Common myeloid progenitor, CD34-positive (primary cell): ENCODE data around the gene TENM3.

Experiments
- CTCF ChIA-PET: fragments of 350-600 bp; sonication (Branson Sonifier 250); formaldehyde crosslinking; loops from one replicate; lab custom pipeline; 2021; ENCODE audit warnings: antibody characterized with exemption; lab: Charles Lee
- POLR2A ChIA-PET: fragments of 350-600 bp; sonication (Branson Sonifier 250); formaldehyde crosslinking; loops from one replicate; lab custom pipeline; 2021; ENCODE audit warnings: antibody characterized with exemption; lab: Charles Lee
- DNase-seq, 3 donors: peaks; one replicate each; pipeline versions ENCODE4 v3.0.0 to v3.0.0-alpha.2; 2013
- H3K27ac ChIP-seq, 2 experiments: 1 replicate in 1 of 2; 2 replicates in 1 of 2; pipeline ENCODE4 v1.7.0; 2013; ENCODE audit warnings: inconsistent platforms in 2 of 2, low read length in 2 of 2, mild to moderate bottlenecking in 2 of 2, low read depth in 1 of 2, moderate library complexity in 1 of 2; ENCODE audit not compliant: severe bottlenecking in 2 of 2, insufficient read depth in 1 of 2, poor library complexity in 1 of 2
- H3K27me3 ChIP-seq, 5 experiments: replicated peaks in 2 of 5; 1 replicate in 3 of 5; 2 replicates in 2 of 5; pipeline versions ENCODE4 v1.6.1 to v1.7.0; 2013; ENCODE audit warnings: low read length in 4 of 5, mild to moderate bottlenecking in 2 of 5, moderate library complexity in 2 of 5, inconsistent platforms in 1 of 5; ENCODE audit not compliant: insufficient read depth in 5 of 5, control insufficient read depth in 4 of 5
- H3K36me3 ChIP-seq, 4 experiments: 1 replicate in 2 of 4; 2 replicates in 2 of 4; pipeline versions ENCODE4 v1.6.1 to v1.7.0; 2013; ENCODE audit warnings: low read length in 3 of 4, control low read depth in 1 of 4, mild to moderate bottlenecking in 1 of 4; ENCODE audit not compliant: control insufficient read depth in 4 of 4, insufficient read depth in 4 of 4
- H3K4me1 ChIP-seq, 4 experiments: 1 replicate in 3 of 4; 2 replicates in 1 of 4; pipeline versions ENCODE4 v1.6.1 to v1.7.1; 2013; ENCODE audit warnings: low read length in 3 of 4, mild to moderate bottlenecking in 3 of 4, control low read depth in 1 of 4, inconsistent platforms in 1 of 4, moderate library complexity in 1 of 4; ENCODE audit not compliant: control insufficient read depth in 4 of 4, insufficient read depth in 4 of 4; ENCODE audit errors: control extremely low read depth in 1 of 4
- H3K4me3 ChIP-seq, 7 experiments: 1 replicate in 4 of 7; 2 replicates in 3 of 7; pipeline versions ENCODE4 v1.5.1 to v1.7.0; 2013; ENCODE audit warnings: mild to moderate bottlenecking in 7 of 7, low read length in 6 of 7, moderate library complexity in 6 of 7, inconsistent platforms in 2 of 7, low read depth in 2 of 7, control low read depth in 1 of 7; ENCODE audit not compliant: insufficient read depth in 4 of 7, control insufficient read depth in 1 of 7; ENCODE audit errors: extremely low read depth in 1 of 7
- H3K9me3 ChIP-seq, 5 experiments: 1 replicate in 4 of 5; 2 replicates in 1 of 5; pipeline versions ENCODE4 v1.6.1 to v1.7.1; 2013; ENCODE audit warnings: low read length in 4 of 5, mild to moderate bottlenecking in 2 of 5, inconsistent platforms in 1 of 5, low read depth in 1 of 5, moderate library complexity in 1 of 5; ENCODE audit not compliant: control insufficient read depth in 4 of 5, insufficient read depth in 2 of 5; ENCODE audit errors: control extremely low read depth in 1 of 5
- WGBS: methylation state at CpG from one replicate; pipeline ENCODE4 v1.1.5; 2013; ENCODE audit not compliant: insufficient coverage; 5-methylcytosine and 5-hydroxymethylcytosine counted together

TENM3 gene

GRCh38 chr4:182435401-182435800, 192.2 kb downstream of the TENM3 start:
- ChIA-PET POLR2A (no interaction called here), CTCF (no interaction called here)
- H3K9me3 ChIP-seq, result no peaks in the 10 kb centered on the region
- H3K4me1 ChIP-seq, result no peaks in the 10 kb centered on the region
- DNase-seq, result no peak
- no peak overlapping the region for H3K27ac ChIP-seq
- H3K27me3 ChIP-seq, result peaks cover 0 to 7% (median 3%) of the 10 kb centered on the region in 5 experiments
- H3K4me3 ChIP-seq, result no peak overlapping the region
- 81% methylated on average over 4 of the region's 4 CpGs for WGBS
- H3K36me3 ChIP-seq, result no peaks in the 10 kb centered on the region

GRCh38 chr4:182443070-182443469, 199.9 kb downstream of the TENM3 start:
- H3K27me3 ChIP-seq, result peaks cover 9 to 36% (median 18%) of the 10 kb centered on the region in 5 experiments
- ChIA-PET POLR2A (no interaction called here), CTCF (no interaction called here)
- no peak overlapping the region for H3K4me3 ChIP-seq
- H3K36me3 ChIP-seq, result no peaks in the 10 kb centered on the region
- no peaks in the 10 kb centered on the region for H3K9me3 ChIP-seq
- DNase-seq, result no peak
- no peak overlapping the region for H3K27ac ChIP-seq
- H3K4me1 ChIP-seq, result peaks cover 0 to 2% (median 1%) of the 10 kb centered on the region in 4 experiments

- peak overlapping the region in 3 of 7 experiments; percentile 11 to 62 (median 59) for H3K4me3 ChIP-seq
- H3K36me3 ChIP-seq, result no peaks in the 10 kb centered on the region
- H3K27me3 ChIP-seq, result peaks cover 17 to 76% (median 42%) of the 10 kb centered on the region in 5 experiments
- no peaks in the 10 kb centered on the region for H3K9me3 ChIP-seq
- no peak overlapping the region for H3K27ac ChIP-seq
- DNase-seq, result peak in 2 of 3 donors; percentile 10 to 16
- ChIA-PET CTCF (no interaction called here), POLR2A (no interaction called here)
- 8% methylated on average over 15 of the region's 25 CpGs for WGBS
- peaks cover 4 to 18% (median 13%) of the 10 kb centered on the region in 4 experiments for H3K4me1 ChIP-seq
These were observed 204.6 kb downstream of the TENM3 start for GRCh38 chr4:182447767-182448280.

GRCh38 chr4:182448281-182449151, 205.3 kb downstream of the TENM3 start:
- H3K4me1 ChIP-seq, result peaks cover 4 to 18% (median 13%) of the 10 kb centered on the region in 4 experiments
- H3K36me3 ChIP-seq, result no peaks in the 10 kb centered on the region
- under 1% methylated on average over 97 of the region's 113 CpGs for WGBS
- peak overlapping the region; percentile 9 to 65 (median 44) for H3K4me3 ChIP-seq
- no peak overlapping the region for H3K27ac ChIP-seq
- ChIA-PET POLR2A (no interaction called here), CTCF (interaction anchor here (1.1 kb wide), 1 partner anchor 32 kb away, joined by 3 read pairs; no protein-coding TSS in a partner anchor)
- DNase-seq, result peak; percentile 40 to 80 (median 72)
- H3K27me3 ChIP-seq, result peaks cover 17 to 80% (median 44%) of the 10 kb centered on the region in 5 experiments
- H3K9me3 ChIP-seq, result no peaks in the 10 kb centered on the region

- H3K27me3 ChIP-seq, result peaks cover 17 to 85% (median 45%) of the 10 kb centered on the region in 5 experiments
- CTCF ChIA-PET, result interaction anchor here (0.5 to 1.1 kb wide), 2 partner anchors 31 to 478 kb away, joined by 3 read pairs; no protein-coding TSS in a partner anchor
- WGBS, result 3% methylated on average over 20 of the region's 34 CpGs
- POLR2A ChIA-PET, result no interaction called here
- H3K27ac ChIP-seq, result no peak overlapping the region
- no peaks in the 10 kb centered on the region for H3K9me3 ChIP-seq
- no peaks in the 10 kb centered on the region for H3K36me3 ChIP-seq
- peak in 2 of 3 donors; percentile 16 to 21 for DNase-seq
- peaks cover 4 to 18% (median 13%) of the 10 kb centered on the region in 4 experiments for H3K4me1 ChIP-seq
- peak overlapping the region in 6 of 7 experiments; percentile 44 to 65 (median 57) for H3K4me3 ChIP-seq
These were observed 206.2 kb downstream of the TENM3 start for GRCh38 chr4:182449186-182449929.

- no peaks in the 10 kb centered on the region for H3K36me3 ChIP-seq
- H3K4me1 ChIP-seq, result peaks cover 4 to 18% (median 13%) of the 10 kb centered on the region in 4 experiments
- H3K27me3 ChIP-seq, result peaks cover 17 to 88% (median 48%) of the 10 kb centered on the region in 5 experiments
- peak in 2 of 3 donors; percentile 2 to 15 for DNase-seq
- no peak overlapping the region for H3K27ac ChIP-seq
- H3K4me3 ChIP-seq, result no peak overlapping the region
- ChIA-PET CTCF (interaction anchor here (0.5 to 1.1 kb wide), 2 partner anchors 30 to 477 kb away, joined by 3 read pairs; no protein-coding TSS in a partner anchor), POLR2A (no interaction called here)
- no peaks in the 10 kb centered on the region for H3K9me3 ChIP-seq
- 15% methylated on average over 2 of the region's 4 CpGs for WGBS
These were observed 206.8 kb downstream of the TENM3 start for GRCh38 chr4:182449930-182450439.
